Mononuclear cell (primary cell): ENCODE results near the gene RELB. TPM values are rescaled to one million over a fixed set of nuclear protein-coding genes. Genes with fewer than 3 reads are reported as not detected.

Source experiments
- total RNA-seq: library from RNA; depleted of rRNA; stranded (reverse); fragments of >200 nt; gene quantifications from one replicate; pipeline ENCODE4 v1.2.3, GENCODE V29; 2012

The RELB gene
- total RNA-seq, 1 donor = 42.9 TPM

Other genes with a start within 250 kb of the RELB start
- gene CBLC, start 223.6 kb upstream of the RELB start, total RNA-seq = not detected
- not detected for gene BCAM, start 192.4 kb upstream of the RELB start, total RNA-seq
- gene NECTIN2, start 155.2 kb upstream of the RELB start, total RNA-seq = 22.1 TPM
- 23.4 TPM for gene TOMM40, start 110.2 kb upstream of the RELB start, total RNA-seq
- gene APOE, start 95.7 kb upstream of the RELB start, total RNA-seq = 0.94 TPM
- not detected for gene APOC1, start 86.9 kb upstream of the RELB start, total RNA-seq
- gene APOC4, start 59.2 kb upstream of the RELB start, total RNA-seq = not detected
- gene APOC2, start 55.4 kb upstream of the RELB start, total RNA-seq = not detected
- 29.1 TPM for gene CLPTM1, start 46.1 kb upstream of the RELB start, total RNA-seq
- 49.4 TPM for gene CLASRP, start 37.6 kb downstream of the RELB start, total RNA-seq
- 1.2 TPM for gene ZNF296, start 75.0 kb downstream of the RELB start, total RNA-seq
- gene GEMIN7, start 77.8 kb downstream of the RELB start, total RNA-seq = 4.1 TPM
- 14.0 TPM for gene PPP1R37, start 91.7 kb downstream of the RELB start, total RNA-seq
- gene NKPD1, start 159.5 kb downstream of the RELB start, total RNA-seq = 0.84 TPM
- 30.9 TPM for gene TRAPPC6A, start 176.8 kb downstream of the RELB start, total RNA-seq
- 7.3 TPM for gene BLOC1S3, start 177.3 kb downstream of the RELB start, total RNA-seq
- 0.31 TPM for gene EXOC3L2, start 243.9 kb downstream of the RELB start, total RNA-seq
- gene MARK4, start 249.8 kb downstream of the RELB start, total RNA-seq = 12.9 TPM